ENCODE data around the gene TBCD. TPM values are rescaled to one million over a fixed set of nuclear protein-coding genes. Genes with fewer than 3 reads are reported as not detected.

TBCD gene
- total RNA-seq, 1 experiment from 2014 or later, result 173 TPM

DNA sequence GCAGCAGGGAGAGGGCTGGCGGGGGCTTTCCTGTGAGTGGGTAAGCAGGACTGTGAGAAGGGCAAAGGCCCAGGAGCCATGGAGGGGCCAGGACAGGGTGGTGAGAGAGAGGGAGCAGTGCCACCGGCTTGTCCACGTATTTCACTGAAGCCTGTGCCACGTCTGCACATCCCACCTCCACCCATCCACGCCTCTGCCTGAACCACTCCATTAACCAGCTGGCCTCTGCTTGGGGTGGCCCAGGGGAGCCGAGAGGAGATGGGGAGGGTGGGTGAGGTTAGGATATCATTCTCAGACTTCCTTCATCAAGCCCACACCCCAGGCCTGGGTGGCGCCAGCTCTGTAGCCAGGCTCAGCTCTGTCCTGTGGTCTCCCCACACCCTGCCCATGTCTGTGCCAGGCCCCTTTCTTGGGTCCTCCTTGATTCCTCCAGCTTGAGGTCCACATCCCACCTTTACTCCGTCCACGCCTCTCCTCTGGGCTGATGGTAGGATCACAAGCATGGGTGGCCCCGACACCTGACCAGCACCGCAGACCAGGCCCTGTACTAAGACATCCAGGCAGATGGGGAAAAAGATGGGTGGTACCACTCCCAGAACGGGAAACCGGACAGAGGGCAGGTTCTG, 19.6 kb upstream of the TBCD start:
- Mint-ChIP-seq H3K9me3 (peaks cover 8% of the 10 kb centered on the region), H3K27ac (no peak overlapping the region), H3K4me3 (no peak overlapping the region), H3K27me3 (ENCODE audit: low read depth) (peaks cover 19% of the 10 kb centered on the region), H3K4me1 (peaks cover 4% of the 10 kb centered on the region; the same call in 1 of the 2 replicates), H3K36me3 (peaks cover 23% of the 10 kb centered on the region)
- ATAC-seq (no peak), DNase-seq (ENCODE audit: low spot score) (no peak)
- CTCF ChIA-PET, result interaction anchor here (0.9 kb wide), 1 partner anchor 44 kb away, joined by 3 read pairs; no protein-coding TSS in a partner anchor
- TF ChIP-seq CTCF (IDR thresholded peaks at IDR 0.05), result no peak
- TF ChIP-seq, protein P1, sequence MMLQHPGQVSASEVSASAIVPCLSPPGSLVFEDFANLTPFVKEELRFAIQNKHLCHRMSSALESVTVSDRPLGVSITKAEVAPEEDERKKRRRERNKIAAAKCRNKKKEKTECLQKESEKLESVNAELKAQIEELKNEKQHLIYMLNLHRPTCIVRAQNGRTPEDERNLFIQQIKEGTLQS (CRISPR knock-in tag; conservative IDR thresholded peaks at IDR 0.05), result no peak
- TF ChIP-seq, protein P2, sequence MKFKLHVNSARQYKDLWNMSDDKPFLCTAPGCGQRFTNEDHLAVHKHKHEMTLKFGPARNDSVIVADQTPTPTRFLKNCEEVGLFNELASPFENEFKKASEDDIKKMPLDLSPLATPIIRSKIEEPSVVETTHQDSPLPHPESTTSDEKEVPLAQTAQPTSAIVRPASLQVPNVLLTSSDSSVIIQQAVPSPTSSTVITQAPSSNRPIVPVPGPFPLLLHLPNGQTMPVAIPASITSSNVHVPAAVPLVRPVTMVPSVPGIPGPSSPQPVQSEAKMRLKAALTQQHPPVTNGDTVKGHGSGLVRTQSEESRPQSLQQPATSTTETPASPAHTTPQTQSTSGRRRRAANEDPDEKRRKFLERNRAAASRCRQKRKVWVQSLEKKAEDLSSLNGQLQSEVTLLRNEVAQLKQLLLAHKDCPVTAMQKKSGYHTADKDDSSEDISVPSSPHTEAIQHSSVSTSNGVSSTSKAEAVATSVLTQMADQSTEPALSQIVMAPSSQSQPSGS (CRISPR knock-in tag; IDR thresholded peaks at IDR 0.05; ENCODE audit: borderline replicate concordance, low read depth), result no peak
- POLR2A ChIA-PET, result no interaction called here

GRCh38 chr17:82734987-82735866, 16.6 kb upstream of the TBCD start, which contains the start of gene FN3K:
Gene FN3K, plus strand, starts transcription at chr17:82735615. Its CDS starts 22 bp downstream, at chr17:82735637.
- peak within 1 kb of the TSS; percentile 63; the same call in 1 of the 2 replicates for H3K27ac Mint-ChIP-seq
- no peak for TF ChIP-seq ZNF671 (CRISPR knock-in tag; IDR thresholded peaks at IDR 0.05)
- 0 out of 2 replicates have a peak, but pooled peaks have one; percentile 31 for TF ChIP-seq TP53 (CRISPR knock-in tag; IDR thresholded peaks at IDR 0.05)
- no peak for TF ChIP-seq ZNF416 (CRISPR knock-in tag; IDR thresholded peaks at IDR 0.05)
- TF ChIP-seq ZBTB43 (CRISPR knock-in tag; IDR thresholded peaks at IDR 0.05), result no peak
- no peak for TF ChIP-seq SOX15 (CRISPR knock-in tag; IDR thresholded peaks at IDR 0.05)
- TF ChIP-seq MYBL2 (CRISPR knock-in tag; IDR thresholded peaks at IDR 0.05), result 0 out of 2 replicates have a peak, but pooled peaks have one; percentile 40
- TF ChIP-seq MXD4 (CRISPR knock-in tag; IDR thresholded peaks at IDR 0.05; ENCODE audit: borderline replicate concordance), result no peak
- no peak for TF ChIP-seq PRDM15 (CRISPR knock-in tag; IDR thresholded peaks at IDR 0.05)
- TF ChIP-seq, protein P2 (CRISPR knock-in tag; IDR thresholded peaks at IDR 0.05; ENCODE audit: borderline replicate concordance, low read depth), result no peak
- no peak for TF ChIP-seq GRHL2 (CRISPR knock-in tag; IDR thresholded peaks at IDR 0.05; ENCODE audit: insufficient replicate concordance, severe bottlenecking)
- no peak for TF ChIP-seq OVOL2 (CRISPR knock-in tag; IDR thresholded peaks at IDR 0.05; ENCODE audit: borderline replicate concordance)
- TF ChIP-seq AR (CRISPR knock-in tag; IDR thresholded peaks at IDR 0.05), result no peak
- TF ChIP-seq TCF7 (CRISPR knock-in tag; IDR thresholded peaks at IDR 0.05; ENCODE audit: low read depth), result no peak
- no peak for TF ChIP-seq HMGA2 (CRISPR knock-in tag; IDR thresholded peaks at IDR 0.05)
- TF ChIP-seq ZNF423 (CRISPR knock-in tag; IDR thresholded peaks at IDR 0.05), result no peak
- no peak for TF ChIP-seq SMAD4 (CRISPR knock-in tag; IDR thresholded peaks at IDR 0.05)
- TF ChIP-seq FOXK1 (CRISPR knock-in tag; IDR thresholded peaks at IDR 0.05), result no peak; the same call in 1 of the 2 replicates

More at GRCh38 chr17:82734987-82735866, 16.6 kb upstream of the TBCD start, which contains the start of gene FN3K:
- H3K36me3 Mint-ChIP-seq, result peaks cover 25% of the 10 kb centered on the region
- POLR2A ChIA-PET, result no interaction called here
- peaks cover 12% of the 10 kb centered on the region for H3K9me3 Mint-ChIP-seq
- H3K4me3 Mint-ChIP-seq, result peak within 1 kb of the TSS; percentile 66
- H3K4me1 Mint-ChIP-seq, result peaks cover 4% of the 10 kb centered on the region; the same call in 1 of the 2 replicates
- peaks cover 19% of the 10 kb centered on the region for H3K27me3 Mint-ChIP-seq (ENCODE audit: low read depth)
- DNase-seq (ENCODE audit: low spot score) (peak; percentile 70), ATAC-seq (peak; percentile 84)
- CTCF ChIA-PET, result interaction anchor here (1.7 kb wide), 1 partner anchor 9 kb away, joined by 6 read pairs; no protein-coding TSS in a partner anchor
